NCI-H128 (cell line): Measurements from ENCODE around the gene NLRC5.
"Not testable (repeated sequence)": the region's sequence is repeated elsewhere in the genome, so short reads cannot be mapped to it uniquely, and the experiment has no call there.

ENCODE experiments used
- DNase-seq: peaks from one replicate; lab custom pipeline; 2025; ENCODE audit not compliant: unreplicated experiment; lab: John Stamatoyannopoulos, UW

NLRC5 gene

DNA sequence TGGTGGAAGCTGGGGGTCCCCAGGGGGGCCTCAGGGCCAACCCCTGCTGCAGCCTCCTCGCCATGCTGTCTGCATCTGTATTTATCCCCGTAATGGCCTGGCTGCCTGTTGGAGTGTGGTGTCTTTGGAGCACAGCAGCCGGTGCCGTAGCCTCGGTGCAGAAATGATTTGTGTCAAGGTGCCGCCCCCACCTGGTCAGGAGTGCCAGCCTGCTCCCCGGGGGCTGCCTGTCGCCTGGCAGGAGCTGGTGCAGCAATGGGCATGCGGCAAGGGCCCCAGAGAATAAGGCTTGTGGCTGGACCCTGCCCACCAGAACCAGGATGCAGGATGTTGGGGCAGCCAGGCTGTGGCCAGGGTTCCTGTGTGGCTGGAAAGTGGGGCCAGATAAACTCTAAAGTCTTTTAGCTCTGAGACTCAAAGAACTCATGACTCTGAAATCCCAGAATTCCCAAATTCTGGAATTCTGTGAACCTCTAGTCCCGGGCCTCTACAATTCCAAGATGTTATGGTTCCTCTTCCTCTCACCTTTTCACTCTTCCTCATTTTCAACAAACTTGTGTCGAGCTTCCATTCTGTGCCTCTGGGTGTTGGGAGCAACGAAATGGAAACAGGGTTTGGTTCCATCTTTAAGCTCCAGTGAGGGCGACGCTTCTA, 109.0 kb downstream of the NLRC5 start:
- no peak for DNase-seq

DNA sequence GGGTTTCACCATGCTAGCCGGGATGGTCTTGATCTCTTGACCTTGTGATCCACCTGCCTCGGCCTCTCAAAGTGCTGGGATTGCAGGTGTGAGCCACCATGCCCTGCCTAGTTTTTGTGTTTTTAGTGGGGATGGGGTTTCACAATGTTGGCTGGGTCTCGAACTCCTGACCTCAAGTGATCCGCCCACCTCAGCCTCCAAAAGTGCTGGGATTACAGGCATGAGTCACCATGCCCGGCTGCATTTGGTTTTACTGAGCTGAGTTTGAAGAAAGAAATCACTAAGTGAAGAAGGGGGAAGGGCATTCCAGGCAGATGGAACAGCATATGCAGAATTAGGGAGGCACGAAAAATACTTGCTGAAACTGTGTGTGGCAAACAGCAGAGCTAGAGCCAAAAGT, 110.6 kb downstream of the NLRC5 start:
- DNase-seq = not testable (repeated sequence)

DNA sequence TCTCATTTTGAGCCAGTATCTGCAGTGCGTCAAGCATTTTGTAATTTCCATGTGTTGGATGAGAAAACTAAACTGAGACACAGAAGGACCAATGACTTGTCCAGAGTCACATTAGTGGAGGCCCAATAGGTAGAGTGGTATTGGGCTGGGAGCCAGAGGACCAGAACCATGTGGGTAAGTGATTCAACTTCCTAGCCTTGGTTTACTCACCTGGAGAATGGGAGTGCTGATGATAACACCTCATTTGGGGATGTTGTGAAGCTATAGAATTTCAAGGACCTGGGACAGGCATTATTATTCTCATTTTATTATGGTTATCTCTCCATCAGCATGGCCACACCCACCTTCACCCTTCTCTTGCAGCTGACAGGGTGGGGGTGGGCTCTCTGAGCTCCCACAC, 111.1 kb downstream of the NLRC5 start:
- no peak for DNase-seq

DNA sequence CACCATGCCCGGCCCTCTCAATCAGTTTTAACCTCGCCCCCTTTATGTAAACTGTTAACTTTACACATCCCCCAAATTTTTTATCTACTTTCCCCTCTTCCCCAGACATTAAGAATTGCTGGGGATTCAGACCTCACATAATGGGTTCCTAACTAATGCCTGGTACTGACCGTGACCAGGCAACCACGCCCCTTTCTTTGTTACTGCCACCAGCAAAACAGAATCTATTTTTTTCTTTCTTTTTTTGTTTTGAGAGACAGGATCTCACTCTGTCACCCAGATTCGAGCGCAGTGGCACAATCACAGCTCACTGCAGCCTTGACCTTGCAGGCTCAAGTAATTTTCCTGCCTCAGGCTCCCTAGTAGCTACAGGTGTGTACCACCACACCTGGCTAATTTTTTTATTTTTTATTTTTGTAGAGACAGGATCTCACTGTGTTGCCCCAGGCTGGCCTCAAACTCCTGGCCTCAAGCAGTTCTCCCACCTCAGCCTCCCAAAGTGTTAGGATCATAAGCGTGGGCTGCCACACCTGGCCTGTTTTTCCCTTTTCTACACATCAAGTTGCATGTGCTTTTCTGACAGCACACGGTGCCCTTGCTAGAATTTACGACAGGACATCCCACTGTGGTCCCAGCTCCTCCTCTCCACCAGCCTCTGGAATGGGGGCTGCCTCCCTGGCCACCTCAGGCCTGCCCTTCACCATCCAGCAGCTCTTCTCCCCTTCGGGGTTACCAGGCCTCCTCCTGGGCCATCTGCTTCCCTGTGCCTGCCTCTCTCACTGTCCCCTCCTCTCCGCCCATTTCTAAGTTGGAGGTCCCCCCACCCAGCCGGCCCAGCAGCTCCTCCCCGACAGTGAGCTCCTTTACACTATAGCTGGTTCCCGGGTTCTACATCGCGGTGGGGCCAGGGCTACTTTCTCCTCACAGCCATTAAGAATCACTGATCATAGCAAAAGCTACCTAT, 113.8 kb downstream of the NLRC5 start:
- DNase-seq = no peak

DNA sequence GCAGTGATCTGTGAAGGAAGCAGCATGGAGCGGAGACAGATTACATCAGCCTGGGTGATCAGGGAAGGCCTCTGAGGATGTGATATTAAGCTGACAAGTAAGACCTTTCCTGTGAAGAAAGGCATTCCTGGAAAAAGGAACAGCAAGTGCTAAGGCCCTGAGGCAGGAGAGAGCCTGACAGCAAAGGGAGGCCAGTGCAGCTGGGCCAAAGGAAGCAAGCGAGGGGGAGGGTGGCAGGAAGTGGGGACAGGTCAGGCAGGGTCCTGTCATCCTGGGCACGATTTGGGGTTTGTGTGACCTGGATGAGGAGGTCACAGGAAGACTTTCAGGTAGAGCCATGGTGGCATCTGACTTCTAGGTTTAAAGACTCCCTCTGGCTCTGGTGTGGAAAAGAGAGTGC, 115.3 kb downstream of the NLRC5 start:
- DNase-seq = no peak

DNA sequence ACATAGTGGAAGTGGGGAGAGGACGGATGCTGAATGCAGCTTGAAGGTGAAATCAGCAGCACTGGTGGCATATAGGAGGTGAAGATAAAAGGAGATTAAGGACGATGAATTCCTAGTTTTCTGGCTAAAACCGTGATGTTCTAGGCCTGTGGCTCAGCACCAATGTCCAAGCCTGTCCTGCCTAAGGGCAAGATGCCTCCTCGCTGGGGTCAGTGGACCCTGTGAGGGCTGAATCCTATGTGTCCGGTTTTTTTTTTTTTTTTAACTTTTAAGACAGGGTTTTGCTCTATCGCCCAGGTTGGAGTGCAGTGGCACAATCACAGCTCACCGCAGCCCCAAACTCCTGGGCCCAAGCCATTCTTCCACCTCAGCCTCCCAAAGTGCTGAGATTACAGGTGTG, 115.8 kb downstream of the NLRC5 start:
- no peak for DNase-seq

DNA sequence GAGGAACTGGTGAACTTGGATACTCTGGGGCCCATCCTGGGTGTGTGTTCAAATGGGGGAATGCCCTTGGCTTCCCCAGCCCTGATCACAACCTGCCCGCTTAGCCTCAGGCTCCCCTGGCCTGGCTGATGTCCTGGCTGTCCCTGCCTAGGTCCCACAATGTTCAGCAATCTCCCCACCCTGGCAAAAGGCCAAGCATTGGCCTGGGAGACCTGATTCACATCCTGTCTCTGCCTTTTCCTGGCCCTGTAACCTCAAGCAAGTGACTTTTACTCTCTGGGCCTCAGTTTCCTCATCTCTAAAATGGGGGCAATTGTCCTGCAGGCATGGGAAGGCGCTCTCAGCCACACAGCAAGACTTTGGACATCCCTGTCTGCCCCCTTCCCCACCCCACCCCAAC, 117.4 kb downstream of the NLRC5 start:
- DNase-seq = no peak

DNA sequence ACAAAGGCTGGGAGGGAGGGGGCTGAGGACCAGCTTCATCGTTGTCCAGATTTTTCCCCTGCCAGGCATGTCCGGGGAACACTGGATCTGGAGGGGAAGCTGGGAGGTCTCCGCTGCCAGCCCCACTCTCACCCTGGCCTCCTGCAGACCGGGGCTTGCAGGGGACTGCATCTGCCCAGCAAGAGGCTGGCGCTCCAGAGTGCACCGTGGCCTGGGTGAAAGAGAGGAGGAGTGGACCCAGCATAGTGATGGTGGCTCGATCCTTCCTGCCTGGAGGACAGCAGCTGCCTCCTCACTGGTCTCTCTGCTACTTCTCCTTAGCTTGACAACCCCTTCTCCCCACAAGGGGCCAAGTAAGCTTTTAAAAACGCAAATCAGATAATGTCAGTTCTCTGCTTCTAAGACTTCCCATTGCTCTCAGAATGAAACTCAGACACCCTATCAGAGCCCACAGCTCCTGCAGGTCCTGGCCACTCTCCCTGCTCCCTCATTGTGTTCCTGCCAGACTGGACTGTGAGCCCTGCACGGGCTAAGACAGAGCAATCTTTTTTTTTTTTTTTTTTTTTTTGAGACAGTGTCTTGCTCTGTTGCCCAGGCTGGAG, 118.1 kb downstream of the NLRC5 start:
- no peak for DNase-seq

DNA sequence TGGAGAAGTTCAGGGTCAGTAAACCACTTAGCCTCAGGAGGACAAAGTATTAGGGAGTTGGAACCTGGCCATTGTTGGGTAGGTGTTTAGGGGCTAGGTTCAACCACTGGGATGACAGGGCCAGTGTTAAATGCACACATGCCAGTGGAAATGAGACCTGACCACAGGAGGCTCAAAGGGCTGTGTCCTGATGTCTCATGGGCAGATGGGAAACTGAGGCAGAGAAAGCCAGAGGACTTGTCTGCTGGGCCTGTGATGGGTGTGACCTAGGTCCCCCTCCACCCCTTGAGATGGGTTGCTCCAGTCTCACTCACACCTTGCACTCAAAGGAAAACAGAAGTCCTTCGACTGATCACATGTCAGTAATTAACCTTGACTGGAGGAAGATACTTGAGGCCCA, 119.1 kb downstream of the NLRC5 start:
- no peak for DNase-seq

DNA sequence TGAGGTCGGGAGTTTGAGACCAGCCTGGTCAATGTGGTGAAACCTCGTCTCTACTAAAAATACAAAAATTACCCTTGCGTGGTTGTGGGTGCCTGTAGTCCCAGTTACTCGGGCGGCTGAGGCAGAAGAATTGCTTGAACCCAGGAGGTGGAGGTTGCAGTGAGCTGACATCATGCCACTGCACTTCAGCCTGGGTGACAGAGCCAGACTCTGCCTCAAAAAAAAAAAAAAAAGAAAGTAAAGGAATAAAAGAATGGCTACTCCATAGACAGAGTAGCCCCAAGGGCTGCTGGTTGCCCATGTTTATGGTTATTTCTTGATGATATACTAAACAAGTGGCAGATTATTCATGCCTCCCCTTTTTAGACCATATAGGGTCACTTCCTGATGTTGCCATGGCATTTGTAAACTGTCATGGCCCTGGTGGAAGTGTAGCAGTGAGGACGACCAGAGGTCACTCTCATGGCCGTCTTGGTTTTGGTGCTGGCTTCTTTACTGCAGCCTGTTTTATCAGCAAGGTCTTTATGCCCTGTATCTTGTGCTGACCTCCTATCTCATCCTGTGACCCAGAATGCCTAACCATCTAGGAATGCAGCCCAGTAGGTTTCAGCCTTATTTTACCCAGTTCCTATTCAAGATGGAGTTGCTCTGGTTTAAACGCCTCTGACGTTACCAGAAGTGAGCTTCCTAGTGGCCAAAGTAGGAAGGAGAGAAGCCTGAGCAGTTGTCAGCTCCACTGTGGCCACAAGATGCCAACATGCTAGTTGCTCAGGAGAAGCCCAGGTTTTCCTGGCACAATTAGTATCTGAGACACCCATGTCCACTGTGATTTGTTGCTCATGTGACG, 120.1 kb downstream of the NLRC5 start:
- DNase-seq = not testable (repeated sequence)

DNA sequence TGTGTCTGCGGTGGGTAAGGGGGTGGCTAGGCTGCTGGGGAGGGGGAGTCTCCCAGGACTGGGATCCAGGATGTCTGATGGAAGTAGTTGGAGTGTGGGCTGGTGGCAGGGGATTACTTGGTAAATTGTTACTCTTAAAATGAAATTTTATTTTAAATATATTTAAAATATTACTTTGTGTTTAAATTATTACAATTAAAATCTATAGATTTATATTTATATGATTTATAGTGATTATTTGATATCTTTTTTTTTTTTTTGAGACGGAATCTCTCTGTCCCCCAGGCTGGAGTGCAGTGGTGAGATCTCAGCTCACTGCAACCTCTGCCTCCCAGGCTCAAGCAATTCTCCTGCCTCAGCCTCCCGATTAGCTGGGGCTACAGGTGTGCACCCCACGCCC, 121.6 kb downstream of the NLRC5 start:
- DNase-seq = no peak

DNA sequence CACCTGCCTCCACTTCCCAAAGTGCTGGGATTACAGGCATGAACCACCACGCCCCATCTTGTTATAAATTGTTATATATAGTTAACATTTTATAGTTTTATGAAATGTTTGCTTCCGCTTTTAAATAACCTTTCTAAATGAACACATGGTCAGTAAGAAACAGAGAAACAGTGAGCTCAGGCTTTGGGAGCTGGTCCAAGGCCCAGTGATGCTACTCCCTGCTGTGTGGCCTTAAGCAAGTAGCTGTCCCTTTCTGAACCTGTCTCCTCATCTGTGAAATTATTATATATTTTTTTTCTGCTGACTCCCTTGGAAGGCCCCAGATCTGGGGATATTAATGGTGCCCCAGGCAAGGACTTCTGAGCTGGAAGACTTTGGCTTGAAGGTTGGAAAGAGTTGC, 122.1 kb downstream of the NLRC5 start:
- DNase-seq = no peak

DNA sequence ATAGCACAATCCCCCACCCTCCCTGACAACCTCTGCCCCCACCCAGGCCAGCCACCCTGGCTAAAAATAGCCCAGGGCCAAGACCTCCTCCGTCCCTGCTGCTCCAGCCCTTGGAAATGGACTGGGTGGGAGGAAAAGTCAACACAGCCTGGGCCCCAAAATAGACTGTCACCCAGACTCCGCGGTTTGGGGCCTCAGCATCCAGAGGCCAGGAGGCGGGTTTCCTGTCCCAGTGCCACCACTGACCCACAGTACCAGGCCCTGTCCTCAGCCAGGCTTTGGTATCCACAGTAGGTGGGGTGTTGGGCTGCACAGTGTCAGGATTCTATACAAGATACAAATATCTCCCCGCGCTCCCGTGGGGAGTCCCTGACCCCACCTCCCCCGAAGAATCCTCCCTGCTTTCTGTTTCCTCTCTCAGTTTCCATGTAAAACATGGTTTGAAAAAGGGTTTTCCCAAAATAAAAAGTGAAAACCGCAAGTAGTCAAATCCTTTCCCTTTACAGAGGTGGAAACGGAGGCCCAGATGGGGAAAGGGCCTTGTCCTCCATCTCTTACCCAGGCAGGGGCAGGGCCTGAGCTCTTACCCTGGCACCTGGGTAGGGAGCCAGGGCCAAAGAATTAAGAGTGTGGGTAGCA, 123.2 kb downstream of the NLRC5 start:
- DNase-seq = no peak

DNA sequence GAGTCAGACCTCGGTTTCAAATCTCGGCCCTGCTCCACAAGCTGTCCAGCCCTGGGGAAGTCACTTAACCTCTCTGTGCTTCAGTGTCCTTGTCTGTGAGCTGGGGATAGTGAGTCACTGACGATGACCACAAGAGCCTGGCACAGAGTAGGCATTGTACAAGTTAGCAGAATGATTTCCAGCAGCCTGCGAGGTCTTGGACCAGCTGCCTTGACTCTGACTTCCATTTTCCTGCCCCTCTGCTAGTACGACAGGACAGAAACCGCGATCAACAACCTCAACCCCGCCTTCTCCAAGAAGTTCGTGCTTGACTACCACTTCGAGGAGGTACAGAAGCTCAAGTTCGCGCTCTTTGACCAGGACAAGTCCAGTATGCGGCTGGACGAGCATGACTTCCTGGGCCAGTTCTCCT, 123.7 kb downstream of the NLRC5 start:
- no peak for DNase-seq

DNA sequence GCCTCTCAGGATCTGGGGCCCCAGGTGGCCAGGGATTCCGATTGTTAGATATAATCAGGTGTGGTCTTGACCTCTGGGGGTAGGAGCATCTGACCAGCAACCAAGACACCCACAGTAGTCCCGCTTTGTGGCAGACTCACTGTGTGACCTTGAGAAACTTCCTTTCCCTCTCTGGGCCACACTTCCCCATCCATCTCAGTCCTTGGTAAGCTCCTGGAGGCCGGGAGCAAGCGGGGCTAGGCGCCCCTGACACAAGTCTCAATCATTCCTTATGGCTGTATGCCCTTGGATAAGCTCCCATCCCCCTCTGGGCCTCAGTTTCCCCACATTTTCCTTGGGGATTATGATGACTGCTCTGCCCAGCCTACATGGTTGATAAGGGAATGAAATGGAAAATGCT, 124.3 kb downstream of the NLRC5 start:
- no peak for DNase-seq

DNA sequence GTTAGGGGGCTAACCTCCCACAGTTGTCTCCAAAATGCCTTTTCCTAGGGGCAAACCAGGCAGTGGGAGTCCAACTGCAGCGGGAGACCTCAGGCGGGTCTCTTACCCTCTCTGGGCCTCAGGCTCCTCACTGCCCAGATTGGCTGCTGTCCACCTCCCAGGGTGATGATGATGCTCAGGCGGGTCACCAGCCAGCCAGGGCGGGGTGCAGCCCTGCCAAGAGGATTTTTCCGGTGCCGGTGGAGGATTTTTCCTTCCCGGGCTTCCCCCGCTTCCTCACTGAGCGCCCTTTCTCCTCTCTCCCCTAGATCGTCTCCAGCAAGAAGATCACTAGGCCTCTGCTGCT, 125.8 kb downstream of the NLRC5 start:
- no peak for DNase-seq

DNA sequence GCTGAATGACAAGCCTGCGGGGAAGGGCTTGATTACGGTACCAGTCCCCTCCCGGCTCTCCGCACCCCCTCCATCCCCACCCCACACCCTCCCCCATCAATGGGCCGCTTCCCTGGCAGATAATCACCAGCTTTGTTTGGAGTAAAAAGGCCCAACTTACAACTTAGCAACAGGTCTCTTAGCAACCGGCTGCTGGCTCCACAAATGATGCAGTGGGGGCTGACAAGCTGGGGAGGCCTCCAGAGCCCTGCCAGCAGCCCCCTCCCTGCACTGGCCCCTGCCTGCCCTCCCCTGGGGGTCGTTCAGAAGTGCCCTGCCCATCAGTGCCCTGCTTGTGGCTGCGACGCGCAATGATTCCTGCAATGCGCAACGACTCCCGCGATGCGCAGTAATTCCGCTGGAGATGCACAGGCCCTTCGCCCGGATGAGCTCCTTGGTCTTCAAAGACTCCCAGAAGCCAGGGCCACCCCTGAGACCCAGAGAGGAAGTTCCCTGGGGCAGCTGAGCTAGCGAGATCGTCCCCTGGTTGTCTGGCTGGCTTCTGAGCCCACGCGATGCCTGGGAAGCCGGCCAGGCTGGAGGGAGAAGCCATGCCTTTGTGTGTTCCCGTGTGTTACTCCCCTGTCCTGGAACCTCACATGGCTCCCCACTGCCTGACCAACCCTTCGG, 126.3 kb downstream of the NLRC5 start:
- DNase-seq = no peak

DNA sequence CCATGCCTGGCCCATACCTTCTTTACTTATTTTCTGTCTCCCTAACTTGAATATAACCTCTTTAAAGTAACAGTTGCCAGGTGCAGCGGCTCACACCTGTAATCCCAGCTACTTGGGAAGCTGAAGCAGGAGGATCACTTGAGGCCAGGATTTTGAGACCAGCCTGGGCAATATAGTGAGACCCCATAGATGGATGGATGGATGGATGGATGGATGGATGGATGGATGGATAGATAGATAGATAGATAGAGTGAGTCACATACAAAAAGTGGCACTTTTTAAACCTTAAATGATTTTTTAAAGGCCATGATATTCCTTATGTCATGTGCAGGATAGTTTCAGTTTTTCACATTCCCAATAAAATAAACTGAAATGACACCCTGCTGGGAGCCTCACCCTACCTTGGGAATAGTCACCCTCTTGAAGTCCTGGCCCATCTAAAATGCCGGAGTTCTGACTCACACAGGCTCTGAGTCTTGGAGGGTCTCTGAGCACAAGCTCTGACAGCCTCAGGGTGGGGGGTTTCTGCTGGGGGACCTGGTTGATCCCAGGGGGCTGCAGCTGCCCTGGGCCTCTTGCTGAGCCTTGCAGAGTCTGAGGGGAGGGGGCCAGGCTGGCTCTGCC, 129.2 kb downstream of the NLRC5 start:
- DNase-seq = no peak

DNA sequence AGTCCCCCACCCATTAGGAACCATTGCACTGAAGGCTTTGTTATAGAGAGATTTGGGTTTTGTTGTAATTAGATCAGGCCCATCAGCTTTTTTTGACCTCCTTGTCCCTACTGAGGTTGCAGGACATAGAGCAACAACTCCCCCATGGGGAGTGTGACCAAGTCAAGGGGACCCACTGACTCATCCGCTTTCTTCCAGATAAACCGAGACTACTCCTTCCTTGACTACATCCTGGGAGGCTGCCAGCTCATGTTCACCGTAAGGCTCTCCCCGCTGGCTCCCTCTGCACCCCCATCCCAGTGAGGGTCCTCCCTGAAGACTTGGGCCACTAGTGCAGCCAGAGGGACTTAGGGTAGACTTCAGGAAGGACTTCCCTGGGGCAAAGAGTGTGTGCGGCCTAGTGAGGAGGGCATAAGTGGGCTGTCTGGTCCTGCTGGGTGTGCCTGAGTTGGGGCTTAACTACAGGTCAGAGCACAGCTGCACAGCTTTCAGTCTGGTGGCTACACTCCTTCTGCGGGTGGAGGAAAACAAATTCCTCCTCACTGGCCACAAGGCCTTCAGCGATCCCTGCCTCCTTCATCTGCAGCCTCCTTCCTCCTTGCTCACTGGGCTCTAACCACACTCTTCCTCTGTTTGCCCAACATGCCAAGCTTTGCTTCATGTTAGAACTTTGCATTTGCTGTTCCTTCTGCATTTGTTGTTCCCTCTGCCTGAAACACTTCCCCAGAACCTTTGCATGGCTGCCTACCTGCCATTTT, 134.0 kb downstream of the NLRC5 start:
- DNase-seq = no peak
